ENCODE results near the gene TRANK1. TPM values are rescaled to one million over a fixed set of nuclear protein-coding genes. Genes with fewer than 3 reads are reported as not detected.
A peak's percentile ranks its signal among the peaks of the same experiment; 100 is the strongest.

Gene TRANK1
- total and polyA plus RNA-seq, 4 experiments from 2014 or later, result 9.6 to 155 (median 97.3) TPM

DNA sequence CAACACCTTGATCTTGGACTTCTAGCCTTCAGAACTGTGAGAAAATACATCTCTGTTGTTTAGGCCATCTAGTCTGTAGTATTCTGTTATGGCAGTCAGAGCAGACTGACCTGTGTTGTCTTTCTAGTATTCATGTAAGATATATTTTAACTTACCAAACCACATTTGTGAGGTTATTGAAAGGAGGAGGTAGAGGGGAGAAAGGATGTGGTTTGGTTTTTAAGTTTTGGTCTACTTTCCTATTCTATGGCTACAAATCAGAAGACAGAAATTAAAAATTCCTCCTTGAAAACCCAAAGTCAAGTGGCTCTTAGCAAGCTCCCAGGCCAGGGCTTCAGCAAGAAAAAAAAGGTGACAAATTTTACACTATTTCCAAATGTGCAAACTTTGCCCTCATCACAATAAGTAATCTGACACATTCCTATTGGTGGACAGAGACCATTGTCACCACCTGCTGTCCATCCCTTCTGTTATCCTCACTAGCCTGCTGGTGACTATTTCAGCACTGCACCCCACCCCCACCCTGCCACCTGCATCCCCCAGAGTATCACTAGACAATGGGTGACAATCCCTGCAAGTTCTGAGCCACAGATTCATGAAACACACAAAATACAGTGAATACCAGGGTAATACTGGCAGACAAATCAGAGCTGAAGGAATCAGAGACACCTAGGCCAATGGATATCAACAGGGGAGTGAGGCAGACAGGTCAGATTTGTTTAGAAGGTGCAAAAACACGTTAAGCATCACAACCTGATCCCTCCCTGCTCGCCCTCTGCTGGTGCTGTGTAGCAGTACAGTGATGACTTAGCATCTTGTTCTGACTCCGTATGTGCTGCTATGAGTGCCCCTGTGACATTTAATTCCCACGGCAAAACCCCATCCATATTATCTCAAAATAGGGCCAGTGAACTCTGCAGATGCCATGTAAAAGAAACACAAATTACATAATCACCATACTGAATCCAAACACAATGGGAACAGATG lies 101.5 kb downstream of the TRANK1 start:
- Histone ChIP-seq H3K4me3 (ENCODE audit: low read length in 2 of 2) (no peak overlapping the region), H3K4me1 (ENCODE audit: insufficient read depth, low read length) (peaks cover 24% of the 10 kb centered on the region), H3K27ac (ENCODE audit: low read depth, low read length) (no peak overlapping the region), H3K27me3 (ENCODE audit: insufficient read depth, low read length) (no peaks in the 10 kb centered on the region), H3K9me3 (ENCODE audit: control insufficient read depth in 1 of 2, low read length in 2 of 2) (no peaks in the 10 kb centered on the region), H3K36me3 (ENCODE audit: insufficient read depth, low read length) (peaks cover 60% of the 10 kb centered on the region)
- Mint-ChIP-seq H3K4me3 (peak overlapping the region in 7 of 8 donors; percentile 18 to 79 (median 61)), H3K27me3 (no peaks in the 10 kb centered on the region), H3K4me1 (peaks cover 25 to 42% (median 34%) of the 10 kb centered on the region in 4 donors), H3K9me3 (peaks cover 0 to 5% (median 0%) of the 10 kb centered on the region in 8 donors), H3K36me3 (peaks cover 71 to 94% of the 10 kb centered on the region in 2 donors), H3K27ac (peak overlapping the region; percentile 12 to 84 (median 69))
- ChIA-PET CTCF (ENCODE audit: partially characterized antibody) (interaction anchor here (0.7 to 5.0 kb wide), 8 partner anchors 9 to 458 kb away, joined by 3 to 25 read pairs (median 4); no protein-coding TSS in a partner anchor), POLR2A (ENCODE audit: partially characterized antibody) (interaction anchor here (0.6 kb wide), 1 partner anchor 150 kb away, joined by 4 read pairs; the partner anchor contains the start of genes EPM2AIP1 and MLH1)
- peak; percentile 25 to 49 (median 39) for DNase-seq
- intact Hi-C loops (cut with micrococcal nuclease), result loop anchor here (1.0 kb wide), 1 partner anchor 115 kb away; no protein-coding TSS in a partner anchor

DNA sequence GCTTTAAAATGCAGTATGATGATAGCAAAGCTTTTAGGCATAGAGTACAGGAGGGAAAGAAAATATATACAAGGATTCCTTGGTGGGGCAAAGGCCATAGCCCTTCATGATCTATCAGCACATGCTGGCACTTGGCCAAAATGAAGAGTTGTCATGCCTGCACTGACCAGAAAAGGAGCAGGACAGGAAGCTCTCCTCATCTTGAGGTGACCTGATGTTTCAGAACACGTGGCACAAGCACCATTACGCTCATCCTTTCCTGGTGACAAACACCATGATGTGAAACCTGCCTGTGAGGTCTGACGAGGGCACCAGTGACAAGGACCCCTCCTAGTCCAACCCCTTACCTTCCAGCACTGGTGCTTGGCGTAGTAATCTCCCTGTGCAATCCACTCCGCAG lies 102.6 kb downstream of the TRANK1 start:
- H3K9me3 Mint-ChIP-seq, result peaks cover 0 to 5% (median 0%) of the 10 kb centered on the region in 8 donors
- no peak for DNase-seq
- ChIA-PET POLR2A (ENCODE audit: partially characterized antibody) (no interaction called here), CTCF (ENCODE audit: partially characterized antibody) (no interaction called here)
- intact Hi-C loops (cut with micrococcal nuclease), result no loop called here
- H3K27me3 Mint-ChIP-seq, result no peaks in the 10 kb centered on the region
- peaks cover 74 to 96% of the 10 kb centered on the region in 2 donors for H3K36me3 Mint-ChIP-seq
- Histone ChIP-seq H3K4me3 (ENCODE audit: low read length in 2 of 2) (no peak overlapping the region), H3K27ac (ENCODE audit: low read depth, low read length) (no peak overlapping the region), H3K4me1 (ENCODE audit: insufficient read depth, low read length) (peaks cover 24% of the 10 kb centered on the region), H3K36me3 (ENCODE audit: insufficient read depth, low read length) (peaks cover 63% of the 10 kb centered on the region), H3K9me3 (ENCODE audit: control insufficient read depth in 1 of 2, low read length in 2 of 2) (no peaks in the 10 kb centered on the region), H3K27me3 (ENCODE audit: insufficient read depth, low read length) (no peaks in the 10 kb centered on the region)
- H3K4me1 Mint-ChIP-seq, result peaks cover 24 to 42% (median 34%) of the 10 kb centered on the region in 4 donors
- H3K27ac Mint-ChIP-seq, result no peak overlapping the region
- peak overlapping the region in 3 of 8 donors; percentile 18 to 68 (median 32) for H3K4me3 Mint-ChIP-seq

DNA sequence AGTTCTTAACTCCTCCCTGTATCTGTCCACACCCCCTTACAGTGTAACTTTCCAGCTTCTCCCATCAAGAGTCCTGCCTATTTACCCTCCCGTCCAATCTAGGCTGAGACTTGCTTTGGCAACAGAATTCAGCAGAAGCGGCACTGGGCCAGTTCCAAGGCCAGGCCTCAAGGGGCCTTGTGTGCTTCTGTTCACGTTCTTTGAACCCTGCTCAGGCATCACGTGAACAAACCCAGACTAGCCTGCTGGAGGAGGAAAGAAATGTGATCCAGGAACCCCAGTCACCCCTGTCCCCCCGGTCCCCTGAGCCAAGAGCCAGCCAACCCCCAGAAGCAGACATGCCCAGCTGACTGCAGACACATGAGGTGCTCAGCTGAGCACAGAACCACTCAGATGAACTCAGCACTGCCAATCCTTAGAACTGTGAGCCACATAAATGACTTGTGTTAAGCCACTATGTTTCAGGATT lies 104.4 kb downstream of the TRANK1 start:
- H3K27ac ChIP-seq (ENCODE audit: low read depth, low read length), result no peak overlapping the region
- peaks cover 19 to 38% (median 29%) of the 10 kb centered on the region in 4 donors for H3K4me1 Mint-ChIP-seq
- no peaks in the 10 kb centered on the region for H3K27me3 Mint-ChIP-seq
- H3K4me3 Mint-ChIP-seq, result no peak overlapping the region
- peaks cover 0 to 5% (median 0%) of the 10 kb centered on the region in 8 donors for H3K9me3 Mint-ChIP-seq
- H3K9me3 ChIP-seq (ENCODE audit: control insufficient read depth in 1 of 2, low read length in 2 of 2), result no peaks in the 10 kb centered on the region
- peaks cover 73 to 91% of the 10 kb centered on the region in 2 donors for H3K36me3 Mint-ChIP-seq
- peak overlapping the region in 4 of 7 donors; percentile 39 to 88 (median 54) for H3K27ac Mint-ChIP-seq
- H3K4me1 ChIP-seq (ENCODE audit: insufficient read depth, low read length), result peaks cover 24% of the 10 kb centered on the region
- no peak for DNase-seq
- intact Hi-C loops (cut with micrococcal nuclease), result no loop called here
- no peaks in the 10 kb centered on the region for H3K27me3 ChIP-seq (ENCODE audit: insufficient read depth, low read length)
- H3K4me3 ChIP-seq (ENCODE audit: low read length in 2 of 2), result no peak overlapping the region
- ChIA-PET POLR2A (ENCODE audit: partially characterized antibody) (interaction anchor here (1.0 kb wide), 1 partner anchor 17 kb away, joined by 3 read pairs; no protein-coding TSS in a partner anchor), CTCF (ENCODE audit: partially characterized antibody) (interaction anchor here (1.1 kb wide), 1 partner anchor 118 kb away, joined by 4 read pairs; no protein-coding TSS in a partner anchor)
- H3K36me3 ChIP-seq (ENCODE audit: insufficient read depth, low read length), result peaks cover 58% of the 10 kb centered on the region

DNA sequence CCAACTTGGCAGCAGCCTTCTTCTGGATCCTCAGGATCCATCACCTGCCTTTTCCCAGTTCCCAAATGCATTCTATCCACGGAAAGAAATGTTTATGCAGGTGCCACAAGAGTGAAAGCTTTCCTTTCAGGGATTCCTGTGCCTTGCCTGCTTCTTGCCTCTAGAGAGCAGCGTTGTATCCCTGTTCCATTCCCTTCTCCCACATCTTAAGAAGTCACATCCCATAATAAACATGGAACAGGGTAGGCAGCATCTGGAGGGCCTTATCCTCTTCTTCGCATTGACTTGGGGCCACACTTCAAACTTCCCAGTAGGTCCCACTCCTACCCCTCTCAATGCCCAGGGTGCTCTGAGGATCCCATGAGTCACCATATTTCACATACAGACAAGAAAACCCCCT lies 107.8 kb downstream of the TRANK1 start:
- Mint-ChIP-seq H3K27ac (peak overlapping the region in 1 of 7 donors; percentile 53), H3K4me1 (peaks cover 3 to 11% (median 7%) of the 10 kb centered on the region in 4 donors), H3K27me3 (no peaks in the 10 kb centered on the region), H3K4me3 (no peak overlapping the region), H3K36me3 (peaks cover 71 to 92% of the 10 kb centered on the region in 2 donors), H3K9me3 (peaks cover 0 to 5% (median 0%) of the 10 kb centered on the region in 8 donors)
- H3K4me3 ChIP-seq (ENCODE audit: low read length in 2 of 2), result no peak overlapping the region
- ChIA-PET CTCF (ENCODE audit: partially characterized antibody) (interaction anchor here (1.2 to 2.1 kb wide), 3 partner anchors 13 to 121 kb away, joined by 3 to 14 read pairs (median 6); no protein-coding TSS in a partner anchor), POLR2A (ENCODE audit: partially characterized antibody) (no interaction called here)
- no peak overlapping the region for H3K27ac ChIP-seq (ENCODE audit: low read depth, low read length)
- no peaks in the 10 kb centered on the region for H3K4me1 ChIP-seq (ENCODE audit: insufficient read depth, low read length)
- H3K27me3 ChIP-seq (ENCODE audit: insufficient read depth, low read length), result no peaks in the 10 kb centered on the region
- intact Hi-C loops (cut with micrococcal nuclease), result no loop called here
- no peak for DNase-seq
- peaks cover 74% of the 10 kb centered on the region for H3K36me3 ChIP-seq (ENCODE audit: insufficient read depth, low read length)
- H3K9me3 ChIP-seq (ENCODE audit: control insufficient read depth in 1 of 2, low read length in 2 of 2), result no peaks in the 10 kb centered on the region

DNA sequence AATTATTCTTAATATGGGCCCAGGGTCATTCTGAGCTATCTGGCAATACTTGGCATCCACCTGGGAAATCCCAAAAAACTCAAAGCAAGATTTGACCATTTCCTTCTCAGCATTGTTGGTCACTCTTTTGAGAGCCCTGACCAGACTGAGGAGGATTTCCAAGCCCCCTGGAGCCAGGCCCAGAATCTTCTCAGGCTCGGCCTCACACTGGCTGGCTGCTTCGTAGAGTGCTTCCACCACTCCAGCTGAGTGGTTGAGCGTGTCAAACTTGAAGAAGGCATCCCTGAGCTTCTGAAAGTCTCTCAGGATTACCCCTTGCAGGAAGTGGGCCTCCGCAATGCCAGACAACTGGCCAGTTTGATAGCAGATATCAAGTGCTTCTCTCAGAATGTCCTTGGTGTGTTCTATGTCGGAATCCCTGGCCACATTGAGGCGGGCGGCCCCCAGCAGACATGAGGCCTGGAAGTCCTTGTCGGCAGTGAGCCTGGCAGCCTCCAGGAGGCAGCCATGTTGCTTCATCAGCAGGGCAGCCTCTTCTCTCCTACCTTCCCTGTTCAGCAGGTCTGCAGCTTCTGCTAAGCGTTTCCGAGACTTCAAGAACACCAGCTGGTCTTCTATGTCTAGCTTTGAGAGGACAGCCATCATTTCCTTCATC lies 111.6 kb downstream of the TRANK1 start:
- Histone ChIP-seq H3K4me3 (ENCODE audit: low read length in 2 of 2) (no peak overlapping the region), H3K9me3 (ENCODE audit: control insufficient read depth in 1 of 2, low read length in 2 of 2) (no peaks in the 10 kb centered on the region), H3K4me1 (ENCODE audit: insufficient read depth, low read length) (no peaks in the 10 kb centered on the region), H3K27me3 (ENCODE audit: insufficient read depth, low read length) (no peaks in the 10 kb centered on the region), H3K36me3 (ENCODE audit: insufficient read depth, low read length) (peaks cover 72% of the 10 kb centered on the region), H3K27ac (ENCODE audit: low read depth, low read length) (no peak overlapping the region)
- POLR2A ChIA-PET (ENCODE audit: partially characterized antibody), result no interaction called here
- Mint-ChIP-seq H3K36me3 (peaks cover 61 to 91% of the 10 kb centered on the region in 2 donors), H3K9me3 (no peaks in the 10 kb centered on the region), H3K4me3 (no peak overlapping the region), H3K27me3 (no peaks in the 10 kb centered on the region), H3K4me1 (peaks cover 0 to 1% (median 0%) of the 10 kb centered on the region in 4 donors), H3K27ac (no peak overlapping the region)
- intact Hi-C loops (cut with micrococcal nuclease), result no loop called here
- CTCF ChIA-PET (ENCODE audit: partially characterized antibody), result interaction anchor here (1.1 to 1.7 kb wide), 2 partner anchors 16 to 122 kb away, joined by 3 read pairs; no protein-coding TSS in a partner anchor
- DNase-seq, result no peak

DNA sequence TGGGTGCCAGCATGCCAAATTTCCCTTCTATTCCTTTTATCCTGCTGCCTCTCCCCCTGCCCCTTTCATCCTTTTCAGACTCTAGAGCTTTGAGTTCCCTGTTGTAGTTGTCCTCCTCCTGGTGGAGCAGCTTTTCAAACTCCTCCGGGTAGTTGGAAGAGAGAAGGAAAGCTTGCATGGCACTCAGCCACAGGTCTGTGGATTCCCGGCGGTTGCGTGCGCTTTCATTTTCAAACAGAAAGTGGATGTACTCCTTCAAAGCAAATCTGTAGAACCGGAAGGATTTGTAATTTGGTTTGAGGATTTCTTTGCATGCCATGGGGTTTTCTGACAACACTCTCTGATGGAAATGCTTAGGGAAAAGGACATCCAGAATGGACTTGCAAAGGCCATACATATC lies 112.4 kb downstream of the TRANK1 start:
- Histone ChIP-seq H3K4me3 (ENCODE audit: low read length in 2 of 2) (no peak overlapping the region), H3K9me3 (ENCODE audit: control insufficient read depth in 1 of 2, low read length in 2 of 2) (no peaks in the 10 kb centered on the region), H3K27me3 (ENCODE audit: insufficient read depth, low read length) (no peaks in the 10 kb centered on the region), H3K4me1 (ENCODE audit: insufficient read depth, low read length) (no peaks in the 10 kb centered on the region), H3K27ac (ENCODE audit: low read depth, low read length) (no peak overlapping the region), H3K36me3 (ENCODE audit: insufficient read depth, low read length) (peaks cover 73% of the 10 kb centered on the region)
- DNase-seq, result no peak
- CTCF ChIA-PET (ENCODE audit: partially characterized antibody), result interaction anchor here (1.1 to 1.7 kb wide), 2 partner anchors 17 to 123 kb away, joined by 3 read pairs; no protein-coding TSS in a partner anchor
- intact Hi-C loops (cut with micrococcal nuclease), result no loop called here
- peaks cover 64 to 92% of the 10 kb centered on the region in 2 donors for H3K36me3 Mint-ChIP-seq
- H3K9me3 Mint-ChIP-seq, result no peaks in the 10 kb centered on the region
- H3K4me1 Mint-ChIP-seq, result peaks cover 0 to 1% (median 0%) of the 10 kb centered on the region in 4 donors
- POLR2A ChIA-PET (ENCODE audit: partially characterized antibody), result no interaction called here
- no peaks in the 10 kb centered on the region for H3K27me3 Mint-ChIP-seq
- no peak overlapping the region for H3K27ac Mint-ChIP-seq
- H3K4me3 Mint-ChIP-seq, result no peak overlapping the region
